IMR-90 (cell line): ENCODE data around the gene SIGLEC12. TPM values are rescaled to one million over a fixed set of nuclear protein-coding genes. Genes with fewer than 3 reads are reported as not detected.
"Not testable (repeated sequence)": the region's sequence is repeated elsewhere in the genome, so short reads cannot be mapped to it uniquely, and the experiment has no call there.

Experiments
- ATAC-seq: fragments of 200-7000 bp; cut with Tn5 transposase; 2 replicates; pipeline ENCODE4 v1.9.1; 2020; ENCODE audit warnings: low read depth, mild to moderate bottlenecking, moderate library complexity
- BruUV-seq: library from RNA; stranded (reverse); fragments of 400-500 nt; replicated peaks from 2 replicates; lab custom pipeline; 2021; lab: Mats Ljungman, UMichigan
- CTCF ChIA-PET: fragments of 300-600 bp; formaldehyde crosslinking; extraction: SDS; loops from one replicate; lab custom pipeline; 2021; ENCODE audit warnings: antibody characterized with exemption; lab: Yijun Ruan, JAX
- POLR2A ChIA-PET: fragments of 300-600 bp; sonication (Branson Sonifier 250); formaldehyde crosslinking; loops from one replicate; lab custom pipeline; 2022; ENCODE audit warnings: antibody characterized with exemption; ENCODE audit not compliant: unreplicated experiment; lab: Charles Lee
- DNase-seq: peaks from one replicate; pipeline ENCODE4 v3.0.0; 2013
- H2AFZ ChIP-seq: replicated peaks from 2 replicates; pipeline ENCODE3; 2013; ENCODE audit warnings: low read length, mild to moderate bottlenecking; ENCODE audit not compliant: poor library complexity
- H2AK5ac ChIP-seq: 2 replicates; pipeline ENCODE4 v1.6.1; 2013; ENCODE audit warnings: low read depth, low read length, inconsistent platforms
- H2AK9ac ChIP-seq: replicated peaks from 2 replicates; pipeline ENCODE3; 2013; ENCODE audit warnings: mild to moderate bottlenecking, low read depth, low read length, moderate library complexity; ENCODE audit not compliant: poor library complexity
- H2BK120ac ChIP-seq: 2 replicates; pipeline ENCODE4 v1.6.1; 2013; ENCODE audit warnings: low read depth, low read length, inconsistent platforms
- H2BK15ac ChIP-seq: 3 replicates; pipeline ENCODE4 v1.6.1; 2013; ENCODE audit warnings: low read depth, low read length, inconsistent platforms
- H2BK20ac ChIP-seq: 2 replicates; pipeline ENCODE4 v1.6.1; 2013; ENCODE audit warnings: low read depth, mild to moderate bottlenecking, inconsistent platforms, low read length, moderate library complexity
- H2BK5ac ChIP-seq: 2 replicates; pipeline ENCODE4 v1.6.1; 2013; ENCODE audit warnings: mild to moderate bottlenecking, low read depth, low read length, inconsistent platforms; ENCODE audit not compliant: poor library complexity, severe bottlenecking
- H3K14ac ChIP-seq: replicated peaks from 2 replicates; pipeline ENCODE4 v1.6.1; 2013; ENCODE audit warnings: low read depth, low read length, inconsistent platforms
- H3K18ac ChIP-seq: 2 replicates; pipeline ENCODE4 v1.6.1; 2013; ENCODE audit warnings: low read depth, low read length, control low read depth
- H3K23ac ChIP-seq: 2 replicates; pipeline ENCODE4 v1.6.1; 2013; ENCODE audit warnings: low read depth, low read length, inconsistent platforms
- H3K27ac ChIP-seq: 2 replicates; pipeline ENCODE4 v1.5.1; 2013; ENCODE audit warnings: mild to moderate bottlenecking, control low read depth, low read length; ENCODE audit not compliant: insufficient read depth
- H3K27me3 ChIP-seq: 2 replicates; pipeline ENCODE4 v1.6.1; 2013; ENCODE audit warnings: low read length; ENCODE audit not compliant: control insufficient read depth, insufficient read depth
- H3K36me3 ChIP-seq: 2 replicates; pipeline ENCODE4 v1.6.1; 2013; ENCODE audit warnings: low read length, mixed read lengths; ENCODE audit not compliant: control insufficient read depth, insufficient read depth
- H3K4ac ChIP-seq: 2 replicates; pipeline ENCODE4 v1.6.1; 2013; ENCODE audit warnings: low read depth, low read length, inconsistent platforms
- H3K4me1 ChIP-seq: 2 replicates; pipeline ENCODE4 v1.6.1; 2013; ENCODE audit warnings: low read length, mixed read lengths; ENCODE audit not compliant: control insufficient read depth, insufficient read depth
- H3K4me2 ChIP-seq: 2 replicates; pipeline ENCODE4 v1.6.1; 2013; ENCODE audit warnings: low read depth, mild to moderate bottlenecking, control low read depth, low read length, moderate library complexity
- H3K4me3 ChIP-seq: 2 replicates; pipeline ENCODE4 v1.5.1; 2013; ENCODE audit warnings: low read depth, mild to moderate bottlenecking, control low read depth, low read length, moderate library complexity; ENCODE audit not compliant: insufficient read depth
- H3K56ac ChIP-seq: 2 replicates; pipeline ENCODE4 v1.6.1; 2013; ENCODE audit warnings: low read length, inconsistent platforms; ENCODE audit not compliant: insufficient read depth; ENCODE audit errors: extremely low read depth
- H3K79me1 ChIP-seq, 2 experiments: 2 replicates each; pipeline ENCODE4 v1.6.1; 2013; ENCODE audit warnings: low read length in 2 of 2, inconsistent platforms in 1 of 2, low read depth in 1 of 2
- H3K9ac ChIP-seq: 2 replicates; pipeline ENCODE4 v1.6.1; 2013; ENCODE audit warnings: low read depth, low read length, control low read depth
- H3K9me1 ChIP-seq: 2 replicates; pipeline ENCODE4 v1.6.1; 2013; ENCODE audit warnings: low read length, inconsistent platforms; ENCODE audit not compliant: insufficient read depth
- H3K9me3 ChIP-seq: 2 replicates; pipeline ENCODE4 v1.6.1; 2013; ENCODE audit warnings: low read length; ENCODE audit not compliant: control insufficient read depth, insufficient read depth
- H4K20me1 ChIP-seq: 2 replicates; pipeline ENCODE4 v1.6.1; 2013; ENCODE audit warnings: low read length, inconsistent platforms; ENCODE audit not compliant: insufficient read depth
- H4K5ac ChIP-seq: 2 replicates; pipeline ENCODE4 v1.6.1; 2013; ENCODE audit warnings: mild to moderate bottlenecking, low read depth, low read length, control low read depth
- H4K8ac ChIP-seq, 2 experiments: 2 replicates each; pipeline ENCODE4 v1.6.1; 2013; ENCODE audit warnings: low read depth in 2 of 2, low read length in 2 of 2, control low read depth in 1 of 2, inconsistent platforms in 1 of 2
- H4K91ac ChIP-seq: 2 replicates; pipeline ENCODE4 v1.6.1; 2013; ENCODE audit warnings: low read depth, low read length, inconsistent platforms; ENCODE audit not compliant: insufficient read depth
- MAFK ChIP-seq: IDR thresholded peaks from 2 replicates; pipeline ENCODE4 v1.6.1; 2012; ENCODE audit warnings: low read depth, low read length, improper control_type of control experiment
- WGBS, 2 experiments: methylation state at CpG; one replicate each; pipeline versions ENCODE4 v1.1.5 to v1.1.7; 2013; ENCODE audit warnings: missing lambda C conversion rate in 2 of 2; ENCODE audit not compliant: insufficient read length in 1 of 2; ENCODE audit errors: extremely low coverage in 2 of 2; 5-methylcytosine and 5-hydroxymethylcytosine counted together
- dilution Hi-C: fragments of 300-500 bp; cut with HindIII; formaldehyde crosslinking; loops from one replicate; pipeline ENCODE4 v1.14.3; 2018; ENCODE audit warnings: low sequenced_read_pairs; ENCODE audit not compliant: unreplicated experiment
- in situ Hi-C: fragments of 300-500 bp; cut with MboI; formaldehyde crosslinking; loops from 3 replicates; pipeline ENCODE4 v1.14.3; 2019; ENCODE audit warnings: low sequenced_read_pairs, inconsistent platforms, mixed read lengths
- intact Hi-C: fragments of 100-400 bp; cut with micrococcal nuclease; formaldehyde crosslinking; loops from 2 replicates; pipeline ENCODE4 v1.10.0; 2022
- polyA plus RNA-seq, 3 experiments: library from polyadenylated mRNA; depleted of rRNA; stranded (reverse); fragments of >200 nt; gene quantifications; 2 replicates each; pipeline ENCODE4 v1.2.3, GENCODE V29; 2012; ENCODE audit warnings: low replicate concordance in 1 of 3
- total RNA-seq: library from RNA; depleted of rRNA; stranded (reverse); fragments of >200 nt; gene quantifications from 2 replicates; pipeline ENCODE4 v1.2.3, GENCODE V29; 2012

Gene SIGLEC12
- total and polyA plus RNA-seq, 2 of the 4 experiments (the other 2 are of a cell fraction), result not detected

DNA sequence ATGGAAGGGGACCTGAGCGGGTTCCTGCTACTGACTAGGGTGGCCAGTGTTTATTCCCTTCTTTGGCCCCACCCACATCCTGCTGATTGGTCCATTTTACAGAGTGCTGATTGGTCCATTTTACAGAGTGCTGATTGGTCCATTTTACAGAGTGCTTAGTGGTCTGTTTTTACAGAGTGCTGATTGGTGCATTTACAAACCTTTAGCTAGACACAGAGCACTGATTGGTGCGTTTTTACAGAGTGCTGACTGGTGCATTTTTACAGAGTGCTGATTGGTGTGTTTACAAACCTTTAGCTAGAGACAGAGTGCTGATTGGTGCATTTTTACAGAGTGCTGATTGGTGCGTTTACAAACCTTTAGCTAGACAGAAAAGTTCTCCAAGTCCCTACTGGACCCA lies 54.1 kb downstream of the SIGLEC12 start:
- DNase-seq, H2AK5ac ChIP-seq, H3K14ac ChIP-seq, H2AFZ ChIP-seq, H3K79me1 ChIP-seq, H4K5ac ChIP-seq, H2BK5ac ChIP-seq, H2BK120ac ChIP-seq, H3K4me3 ChIP-seq, H4K91ac ChIP-seq, H3K4ac ChIP-seq, H3K9ac ChIP-seq, H2BK20ac ChIP-seq, H3K23ac ChIP-seq, H4K8ac ChIP-seq, H3K4me2 ChIP-seq, intact Hi-C loops, BruUV-seq, dilution Hi-C loops, H2AK9ac ChIP-seq, H3K9me3 ChIP-seq, in situ Hi-C loops, CTCF ChIA-PET, H3K56ac ChIP-seq, H4K20me1 ChIP-seq, H3K27me3 ChIP-seq, H3K27ac ChIP-seq, ATAC-seq, POLR2A ChIA-PET, H3K9me1 ChIP-seq, H3K4me1 ChIP-seq, H2BK15ac ChIP-seq, H3K18ac ChIP-seq, H3K36me3 ChIP-seq: not testable (repeated sequence)
- no CpG with 5 or more reads among the region's 3 CpGs for WGBS, 2 experiments
- TF ChIP-seq MAFK, result peak; percentile 6; the same call in 1 of the 2 replicates
